RWPE1 (cell line): Measurements from ENCODE around the gene ADGRG6.

ENCODE experiments used
- CTCF ChIA-PET: fragments of 350-600 bp; sonication (Branson Sonifier 250); formaldehyde crosslinking; extraction: SDS; loops from one replicate; lab custom pipeline; 2021; lab: Yijun Ruan, JAX
- POLR2A ChIA-PET: fragments of 400-600 bp; formaldehyde crosslinking; extraction: SDS; loops from one replicate; lab custom pipeline; 2020; ENCODE audit warnings: antibody characterized with exemption; ENCODE audit not compliant: low non-redundant PET; lab: Yijun Ruan, JAX
- DNase-seq: peaks from one replicate; pipeline ENCODE4 v3.0.0; 2012; ENCODE audit warnings: low spot score
- H3K27ac ChIP-seq: fragments of 450-650 bp; 2 replicates; pipeline ENCODE4 v1.5.1; 2017
- TF ChIP-seq, protein P1 (sequence below): fragments of 450-650 bp; conservative IDR thresholded peaks from 2 replicates; pipeline ENCODE4 v1.5.1; 2017; ENCODE audit warnings: low read depth, mild to moderate bottlenecking

Gene ADGRG6

GRCh38 chr6:142408409-142408808 lies 106.6 kb downstream of the ADGRG6 start:
- H3K27ac ChIP-seq = no peak overlapping the region
- CTCF ChIA-PET = no interaction called here
- no peak for DNase-seq
- POLR2A ChIA-PET = no interaction called here
- TF ChIP-seq, protein P1, sequence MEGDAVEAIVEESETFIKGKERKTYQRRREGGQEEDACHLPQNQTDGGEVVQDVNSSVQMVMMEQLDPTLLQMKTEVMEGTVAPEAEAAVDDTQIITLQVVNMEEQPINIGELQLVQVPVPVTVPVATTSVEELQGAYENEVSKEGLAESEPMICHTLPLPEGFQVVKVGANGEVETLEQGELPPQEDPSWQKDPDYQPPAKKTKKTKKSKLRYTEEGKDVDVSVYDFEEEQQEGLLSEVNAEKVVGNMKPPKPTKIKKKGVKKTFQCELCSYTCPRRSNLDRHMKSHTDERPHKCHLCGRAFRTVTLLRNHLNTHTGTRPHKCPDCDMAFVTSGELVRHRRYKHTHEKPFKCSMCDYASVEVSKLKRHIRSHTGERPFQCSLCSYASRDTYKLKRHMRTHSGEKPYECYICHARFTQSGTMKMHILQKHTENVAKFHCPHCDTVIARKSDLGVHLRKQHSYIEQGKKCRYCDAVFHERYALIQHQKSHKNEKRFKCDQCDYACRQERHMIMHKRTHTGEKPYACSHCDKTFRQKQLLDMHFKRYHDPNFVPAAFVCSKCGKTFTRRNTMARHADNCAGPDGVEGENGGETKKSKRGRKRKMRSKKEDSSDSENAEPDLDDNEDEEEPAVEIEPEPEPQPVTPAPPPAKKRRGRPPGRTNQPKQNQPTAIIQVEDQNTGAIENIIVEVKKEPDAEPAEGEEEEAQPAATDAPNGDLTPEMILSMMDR = no peak

DNA sequence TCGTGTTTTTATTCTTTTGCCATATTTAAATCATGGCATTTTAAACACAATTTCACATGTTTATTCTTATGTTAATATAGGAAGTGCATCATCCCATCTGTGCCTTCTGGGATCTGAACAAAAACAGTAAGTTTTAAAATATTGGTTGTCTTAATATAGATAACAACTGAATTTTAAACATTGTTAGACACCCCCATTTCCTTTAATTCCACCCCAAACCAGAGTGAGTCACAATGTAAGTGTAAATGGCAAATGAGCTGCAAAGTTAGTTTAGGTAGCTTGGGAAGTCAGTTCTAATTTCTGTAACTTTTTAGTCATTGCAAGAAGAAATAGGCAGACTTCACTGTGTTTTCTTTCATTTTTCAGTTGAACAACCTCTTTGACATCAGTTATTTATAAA lies 108.0 kb downstream of the ADGRG6 start:
- ChIA-PET CTCF (interaction anchor here (0.6 kb wide), 1 partner anchor 654 kb away, joined by 3 read pairs; no protein-coding TSS in a partner anchor), POLR2A (no interaction called here)
- TF ChIP-seq, protein P1 = no peak
- DNase-seq = no peak
- no peak overlapping the region for H3K27ac ChIP-seq

DNA sequence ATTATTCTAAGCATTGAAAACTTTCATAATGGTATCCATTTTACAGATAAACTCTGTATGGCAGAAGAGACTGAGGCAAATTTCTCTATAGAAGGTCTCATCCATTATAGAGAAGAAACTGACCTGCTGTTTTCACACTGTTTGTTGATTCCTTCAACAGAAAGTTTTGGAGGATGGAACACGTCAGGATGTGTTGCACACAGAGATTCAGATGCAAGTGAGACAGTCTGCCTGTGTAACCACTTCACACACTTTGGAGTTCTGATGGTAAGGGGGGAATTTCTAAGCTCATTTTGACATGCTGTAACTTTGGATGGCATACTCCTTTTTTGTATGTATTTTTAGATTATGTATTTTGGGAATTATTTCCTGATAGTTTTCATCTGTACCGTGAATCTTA lies 109.3 kb downstream of the ADGRG6 start:
- TF ChIP-seq, protein P1 = no peak
- no peak for DNase-seq
- ChIA-PET CTCF (interaction anchor here (0.6 kb wide), 1 partner anchor 34 kb away, joined by 3 read pairs; no protein-coding TSS in a partner anchor), POLR2A (no interaction called here)
- no peak overlapping the region for H3K27ac ChIP-seq

- POLR2A ChIA-PET = no interaction called here
- CTCF ChIA-PET = no interaction called here
- H3K27ac ChIP-seq = no peak overlapping the region
- TF ChIP-seq, protein P1 = no peak
- no peak for DNase-seq
Measured at GRCh38 chr6:142412241-142412640, 110.4 kb downstream of the ADGRG6 start.

DNA sequence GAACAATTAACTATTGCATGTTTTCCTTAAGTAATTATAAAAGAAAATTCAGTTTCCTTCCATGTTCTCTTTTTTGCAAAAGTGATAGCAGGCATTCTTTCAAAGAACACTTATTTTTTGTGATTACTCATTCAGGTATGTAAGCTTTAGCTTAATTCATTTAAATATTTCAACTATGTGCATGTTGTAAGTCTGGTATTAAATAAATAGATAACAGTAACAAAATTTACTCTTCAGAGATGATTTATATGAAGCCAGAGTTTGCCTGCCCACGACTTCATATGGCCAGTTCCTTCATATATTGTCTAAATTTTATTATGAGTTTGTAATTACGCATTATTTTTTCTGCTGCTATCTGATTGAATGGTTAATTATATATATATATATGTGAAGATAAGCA lies 110.9 kb downstream of the ADGRG6 start:
- no peak for DNase-seq
- no peak overlapping the region for H3K27ac ChIP-seq
- POLR2A ChIA-PET = no interaction called here
- CTCF ChIA-PET = no interaction called here
- TF ChIP-seq, protein P1 = no peak

- ChIA-PET POLR2A (no interaction called here), CTCF (no interaction called here)
- no peak overlapping the region for H3K27ac ChIP-seq
- TF ChIP-seq, protein P1 = no peak
- peak; percentile 34 for DNase-seq
Measured at GRCh38 chr6:142413111-142413510, 111.3 kb downstream of the ADGRG6 start.
